CD4-positive, alpha-beta memory T cell (primary cell): Measurements from ENCODE around the gene CLTRN. TPM values are rescaled to one million over a fixed set of nuclear protein-coding genes. Genes with fewer than 3 reads are reported as not detected.

Source experiments
- CTCF ChIA-PET: fragments of 350-600 bp; sonication (Branson Sonifier 250); formaldehyde crosslinking; loops from one replicate; lab custom pipeline; 2021; ENCODE audit warnings: inconsistent platforms; ENCODE audit not compliant: partially characterized antibody; lab: Charles Lee
- POLR2A ChIA-PET: fragments of 350-600 bp; sonication (Branson Sonifier 250); formaldehyde crosslinking; loops from one replicate; lab custom pipeline; 2021; ENCODE audit not compliant: partially characterized antibody; lab: Charles Lee
- DNase-seq, 5 donors: peaks; one replicate each; pipeline versions ENCODE4 v3.0.0 to v3.0.0-alpha.2; 2020 to 2022; ENCODE audit warnings: mixed read lengths in 1 of 5
- H3K27ac ChIP-seq: one replicate; pipeline ENCODE4 v1.7.0; 2013; ENCODE audit warnings: low read depth, low read length
- H3K27me3 ChIP-seq: 2 replicates; pipeline ENCODE4 v1.7.0; 2013; ENCODE audit warnings: mild to moderate bottlenecking, low read length, moderate library complexity; ENCODE audit not compliant: insufficient read depth
- H3K36me3 ChIP-seq: 2 replicates; pipeline ENCODE4 v1.7.0; 2013; ENCODE audit warnings: mild to moderate bottlenecking, low read length, moderate library complexity; ENCODE audit not compliant: insufficient read depth
- H3K4me1 ChIP-seq: 2 replicates; pipeline ENCODE4 v1.7.0; 2013; ENCODE audit warnings: mild to moderate bottlenecking, low read length, moderate library complexity; ENCODE audit not compliant: insufficient read depth
- H3K4me3 ChIP-seq, 2 donors: one replicate each; pipeline ENCODE4 v1.7.0; 2013; ENCODE audit warnings: low read length in 2 of 2, mild to moderate bottlenecking in 1 of 2
- H3K9me3 ChIP-seq, 2 donors: one replicate each; pipeline ENCODE4 v1.7.0; 2013; ENCODE audit warnings: low read length in 2 of 2, control low read depth in 1 of 2; ENCODE audit not compliant: control insufficient read depth in 1 of 2
- H3K27ac Mint-ChIP-seq, 7 donors: one replicate each; pipeline ENCODE4 v1.8.0; 2020 to 2021; ENCODE audit warnings: mixed read lengths in 7 of 7, mild to moderate bottlenecking in 6 of 7, inconsistent platforms in 3 of 7, moderate library complexity in 3 of 7
- H3K27me3 Mint-ChIP-seq, 2 donors: one replicate each; pipeline ENCODE4 v1.8.0; 2020 to 2021; ENCODE audit warnings: mixed read lengths in 2 of 2
- H3K36me3 Mint-ChIP-seq, 2 donors: one replicate each; pipeline ENCODE4 v1.8.0; 2020 to 2021; ENCODE audit warnings: mixed read lengths in 2 of 2, inconsistent platforms in 1 of 2, mild to moderate bottlenecking in 1 of 2
- H3K4me1 Mint-ChIP-seq, 4 donors: one replicate each; pipeline ENCODE4 v1.8.0; 2020 to 2021; ENCODE audit warnings: mixed read lengths in 4 of 4, mild to moderate bottlenecking in 1 of 4
- H3K4me3 Mint-ChIP-seq, 8 donors: one replicate each; pipeline ENCODE4 v1.8.0; 2020 to 2021; ENCODE audit warnings: mixed read lengths in 8 of 8, mild to moderate bottlenecking in 7 of 8, moderate library complexity in 6 of 8, inconsistent platforms in 3 of 8
- H3K9me3 Mint-ChIP-seq, 8 donors: one replicate each; pipeline ENCODE4 v1.8.0; 2020 to 2021; ENCODE audit warnings: mixed read lengths in 8 of 8, mild to moderate bottlenecking in 5 of 8, inconsistent platforms in 3 of 8, moderate library complexity in 1 of 8
- intact Hi-C: fragments of 100-400 bp; cut with micrococcal nuclease; formaldehyde crosslinking; loops from one replicate; pipeline ENCODE4 v1.15.1; 2023
- polyA plus RNA-seq, 2 donors: library from polyadenylated mRNA; unstranded; fragments of 300-500 nt; fragmentation: Illumina TruSeq; gene quantifications; one replicate each; pipeline ENCODE4 v1.2.3, GENCODE V29; 2021
- total RNA-seq, 2 experiments: library from RNA; stranded (reverse); gene quantifications; one replicate each; pipeline ENCODE4 v1.2.3, GENCODE V29; 2021

CLTRN gene
- total and polyA plus RNA-seq, 4 experiments from 2014 or later: 0.33 to 0.97 TPM; not detected in 2

DNA sequence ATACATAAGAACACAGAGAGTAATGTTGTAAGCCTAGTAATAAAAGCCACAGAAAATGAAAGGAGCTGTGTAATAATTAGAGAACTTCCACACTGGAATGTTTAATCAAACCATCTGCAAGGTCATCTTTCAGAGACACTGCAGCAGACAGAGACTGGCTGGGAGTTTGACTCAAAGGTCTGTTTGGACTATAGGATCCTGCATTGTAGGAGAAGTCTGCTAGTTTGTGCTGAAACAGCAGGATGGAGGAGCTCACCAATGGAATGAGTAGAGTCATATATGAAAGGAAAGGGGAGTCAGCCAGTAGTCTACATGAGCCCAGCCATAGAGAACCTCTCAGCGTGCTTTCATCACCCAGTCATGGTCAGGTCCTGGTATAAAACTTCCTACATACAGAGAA lies 59.4 kb downstream of the CLTRN start:
- Histone ChIP-seq H3K36me3 (no peaks in the 10 kb centered on the region), H3K4me1 (no peaks in the 10 kb centered on the region), H3K27me3 (no peaks in the 10 kb centered on the region), H3K4me3 (no peak overlapping the region), H3K9me3 (no peaks in the 10 kb centered on the region), H3K27ac (no peak overlapping the region)
- ChIA-PET POLR2A (no interaction called here), CTCF (no interaction called here)
- no peak overlapping the region for H3K27ac Mint-ChIP-seq
- no peaks in the 10 kb centered on the region for H3K36me3 Mint-ChIP-seq
- H3K9me3 Mint-ChIP-seq: no peaks in the 10 kb centered on the region
- no peak overlapping the region for H3K4me3 Mint-ChIP-seq
- H3K4me1 Mint-ChIP-seq: no peaks in the 10 kb centered on the region
- DNase-seq: no peak
- intact Hi-C loops: no loop called here
- peaks cover 7 to 13% of the 10 kb centered on the region in 2 donors for H3K27me3 Mint-ChIP-seq

DNA sequence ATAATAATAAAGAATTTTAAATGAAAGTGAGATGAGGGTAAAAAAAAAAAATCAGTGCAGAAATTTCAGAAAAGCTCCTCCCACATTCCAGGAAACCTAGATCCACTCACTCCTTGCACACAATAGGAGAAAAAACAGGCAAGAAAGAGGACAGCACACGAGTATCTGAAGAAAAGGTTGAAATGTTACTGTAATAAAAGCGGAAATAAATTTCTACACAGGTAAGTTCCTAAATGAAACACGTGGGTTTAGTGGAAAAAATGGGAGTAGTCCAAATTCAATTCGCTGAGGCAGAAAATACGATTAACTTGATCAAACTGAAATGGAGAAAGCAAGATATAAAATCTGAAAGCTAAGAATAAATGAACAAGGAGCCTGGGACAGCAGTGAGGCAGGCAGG lies 61.8 kb downstream of the CLTRN start:
- H3K27ac ChIP-seq: no peak overlapping the region
- H3K4me1 ChIP-seq: no peaks in the 10 kb centered on the region
- Mint-ChIP-seq H3K27ac (no peak overlapping the region), H3K4me3 (no peak overlapping the region), H3K27me3 (peaks cover 3 to 10% of the 10 kb centered on the region in 2 donors), H3K36me3 (no peaks in the 10 kb centered on the region), H3K4me1 (no peaks in the 10 kb centered on the region), H3K9me3 (no peaks in the 10 kb centered on the region)
- H3K9me3 ChIP-seq: no peaks in the 10 kb centered on the region
- POLR2A ChIA-PET: no interaction called here
- no peak for DNase-seq
- no peaks in the 10 kb centered on the region for H3K27me3 ChIP-seq
- H3K4me3 ChIP-seq: no peak overlapping the region
- no peaks in the 10 kb centered on the region for H3K36me3 ChIP-seq
- intact Hi-C loops: no loop called here
- CTCF ChIA-PET: no interaction called here

DNA sequence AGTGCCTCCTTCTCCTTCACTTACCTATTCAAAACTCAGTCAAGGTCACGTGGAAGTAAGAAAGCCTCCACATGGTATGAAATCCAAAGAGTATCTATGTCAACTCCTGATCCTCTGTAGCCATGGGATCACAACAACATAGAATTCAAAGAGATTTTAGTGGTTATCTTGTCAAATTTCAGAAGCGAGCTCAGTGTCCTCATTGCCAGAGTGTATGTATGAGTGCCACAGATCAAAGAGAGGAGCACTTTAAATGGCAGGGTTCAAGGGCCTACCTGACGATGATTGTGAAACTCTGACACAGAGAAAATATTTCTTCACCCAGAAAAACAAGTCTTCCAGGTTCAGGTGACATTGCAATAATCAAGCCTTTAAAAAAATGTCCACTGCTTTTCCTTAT lies 62.7 kb downstream of the CLTRN start:
- no peaks in the 10 kb centered on the region for H3K9me3 ChIP-seq
- H3K36me3 ChIP-seq: no peaks in the 10 kb centered on the region
- H3K36me3 Mint-ChIP-seq: no peaks in the 10 kb centered on the region
- H3K4me1 ChIP-seq: no peaks in the 10 kb centered on the region
- no peak overlapping the region for H3K4me3 Mint-ChIP-seq
- H3K4me3 ChIP-seq: no peak overlapping the region
- no peaks in the 10 kb centered on the region for H3K9me3 Mint-ChIP-seq
- intact Hi-C loops: no loop called here
- ChIA-PET POLR2A (no interaction called here), CTCF (no interaction called here)
- H3K27me3 Mint-ChIP-seq: peaks cover 3 to 8% of the 10 kb centered on the region in 2 donors
- no peaks in the 10 kb centered on the region for H3K27me3 ChIP-seq
- H3K27ac ChIP-seq: no peak overlapping the region
- DNase-seq: no peak
- no peak overlapping the region for H3K27ac Mint-ChIP-seq
- no peaks in the 10 kb centered on the region for H3K4me1 Mint-ChIP-seq

DNA sequence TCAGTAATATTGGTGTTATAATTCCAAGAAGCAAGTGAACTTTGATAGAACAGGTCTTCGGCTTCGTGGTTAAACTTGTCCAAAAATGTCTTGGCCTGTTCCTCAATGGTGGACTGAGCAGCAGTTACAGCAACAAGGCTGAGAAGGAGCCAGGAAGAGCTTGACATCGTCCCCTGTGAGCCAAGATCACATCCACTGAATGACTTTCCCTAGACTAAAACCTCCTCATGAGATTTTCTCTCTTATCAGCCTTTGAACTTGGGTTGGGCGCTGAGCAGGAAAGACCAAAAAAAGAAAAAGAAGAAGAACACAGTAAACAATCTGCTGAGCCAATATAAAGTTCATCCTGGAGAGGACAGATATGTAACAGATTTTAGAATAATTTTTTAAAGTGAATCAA lies 63.9 kb downstream of the CLTRN start, which contains the start of gene ACE2:
TSS of gene ACE2 (minus strand) at position 216 of the 400 bp plus-strand sequence. CDS start at position 167, 49 bp downstream.
- Mint-ChIP-seq H3K27me3 (peaks cover 3 to 8% of the 10 kb centered on the region in 2 donors), H3K4me3 (no peak within 1 kb of the TSS), H3K36me3 (no peaks in the 10 kb centered on the region), H3K9me3 (no peaks in the 10 kb centered on the region), H3K4me1 (no peaks in the 10 kb centered on the region), H3K27ac (no peak within 1 kb of the TSS)
- H3K27ac ChIP-seq: no peak within 1 kb of the TSS
- intact Hi-C loops: no loop called here
- DNase-seq: no peak
- H3K36me3 ChIP-seq: no peaks in the 10 kb centered on the region
- H3K9me3 ChIP-seq: no peaks in the 10 kb centered on the region
- H3K4me3 ChIP-seq: no peak within 1 kb of the TSS
- no peaks in the 10 kb centered on the region for H3K27me3 ChIP-seq
- CTCF ChIA-PET: no interaction called here
- POLR2A ChIA-PET: no interaction called here
- no peaks in the 10 kb centered on the region for H3K4me1 ChIP-seq

DNA sequence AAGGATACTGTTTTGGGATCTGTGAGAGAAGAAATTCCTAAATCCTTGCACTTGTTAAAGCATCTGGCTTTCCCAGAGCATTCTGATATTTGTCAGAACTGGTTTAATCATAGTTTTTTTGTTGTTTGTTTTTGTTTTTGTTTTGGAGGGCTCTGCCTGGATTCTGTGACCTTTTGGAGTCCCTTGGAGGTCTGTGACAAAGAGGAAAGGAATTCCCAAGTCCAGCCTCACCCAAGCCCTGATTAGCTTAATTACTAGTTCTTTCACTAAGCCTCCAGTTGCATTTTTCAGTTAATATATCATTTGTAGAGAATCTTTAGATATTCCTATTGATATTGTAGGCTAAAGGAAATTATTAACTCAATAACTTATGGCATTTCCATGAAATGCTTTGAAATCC lies 64.6 kb downstream of the CLTRN start:
- H3K27ac Mint-ChIP-seq: no peak overlapping the region
- Histone ChIP-seq H3K4me3 (no peak overlapping the region), H3K27me3 (no peaks in the 10 kb centered on the region), H3K9me3 (no peaks in the 10 kb centered on the region), H3K27ac (no peak overlapping the region), H3K4me1 (no peaks in the 10 kb centered on the region), H3K36me3 (no peaks in the 10 kb centered on the region)
- intact Hi-C loops: no loop called here
- peaks cover 3 to 8% of the 10 kb centered on the region in 2 donors for H3K27me3 Mint-ChIP-seq
- CTCF ChIA-PET: no interaction called here
- no peaks in the 10 kb centered on the region for H3K4me1 Mint-ChIP-seq
- H3K9me3 Mint-ChIP-seq: no peaks in the 10 kb centered on the region
- no peak overlapping the region for H3K4me3 Mint-ChIP-seq
- POLR2A ChIA-PET: no interaction called here
- no peaks in the 10 kb centered on the region for H3K36me3 Mint-ChIP-seq
- DNase-seq: no peak

DNA sequence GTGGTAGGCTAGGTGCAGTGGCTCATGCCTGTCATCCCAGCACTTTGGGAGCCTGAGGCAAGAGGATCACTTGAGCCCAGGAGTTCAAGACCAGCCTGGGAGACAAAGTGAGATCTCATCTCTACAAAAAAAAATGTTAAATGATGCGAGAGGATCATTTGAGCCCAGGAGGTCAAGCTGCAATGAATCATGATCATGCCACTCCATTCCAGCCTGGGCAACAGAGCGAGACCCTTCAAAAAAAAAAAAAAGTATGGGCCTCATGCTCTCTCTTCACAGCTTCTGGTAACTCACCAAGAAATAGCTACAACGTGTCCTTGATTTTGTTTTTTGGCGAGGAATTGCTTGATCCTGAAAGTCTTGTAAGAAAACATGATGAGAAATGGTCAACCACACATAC lies 65.1 kb downstream of the CLTRN start:
- Histone ChIP-seq H3K9me3 (no peaks in the 10 kb centered on the region), H3K4me3 (no peak overlapping the region), H3K27ac (no peak overlapping the region), H3K27me3 (no peaks in the 10 kb centered on the region), H3K36me3 (no peaks in the 10 kb centered on the region), H3K4me1 (no peaks in the 10 kb centered on the region)
- intact Hi-C loops: no loop called here
- no peaks in the 10 kb centered on the region for H3K4me1 Mint-ChIP-seq
- peaks cover 3 to 8% of the 10 kb centered on the region in 2 donors for H3K27me3 Mint-ChIP-seq
- no peak overlapping the region for H3K27ac Mint-ChIP-seq
- POLR2A ChIA-PET: no interaction called here
- no peaks in the 10 kb centered on the region for H3K9me3 Mint-ChIP-seq
- DNase-seq: no peak
- H3K36me3 Mint-ChIP-seq: no peaks in the 10 kb centered on the region
- CTCF ChIA-PET: no interaction called here
- H3K4me3 Mint-ChIP-seq: no peak overlapping the region

DNA sequence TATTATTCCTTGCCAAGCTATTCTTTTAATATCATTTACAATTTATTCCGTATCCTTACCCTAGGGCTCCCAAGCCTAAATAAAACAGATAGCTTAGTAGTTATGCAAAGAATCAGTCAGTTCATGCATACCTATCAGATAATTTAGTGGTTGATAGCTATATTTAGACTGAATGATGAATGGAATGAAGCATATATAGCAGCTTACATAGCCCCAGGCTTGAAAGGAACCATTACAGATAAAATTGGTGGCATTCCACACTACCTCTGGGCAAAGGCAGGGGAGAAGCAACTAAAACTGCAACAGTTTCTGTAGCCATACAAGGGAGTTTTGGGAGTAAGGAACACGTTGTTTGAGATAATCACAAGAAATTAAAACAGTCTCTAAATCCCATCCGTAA lies 66.6 kb downstream of the CLTRN start:
- Histone ChIP-seq H3K4me1 (no peaks in the 10 kb centered on the region), H3K36me3 (no peaks in the 10 kb centered on the region), H3K4me3 (no peak overlapping the region), H3K27ac (no peak overlapping the region), H3K9me3 (no peaks in the 10 kb centered on the region), H3K27me3 (no peaks in the 10 kb centered on the region)
- Mint-ChIP-seq H3K4me1 (no peaks in the 10 kb centered on the region), H3K4me3 (no peak overlapping the region), H3K36me3 (no peaks in the 10 kb centered on the region), H3K27ac (no peak overlapping the region), H3K27me3 (peaks cover 5 to 10% of the 10 kb centered on the region in 2 donors), H3K9me3 (no peaks in the 10 kb centered on the region)
- ChIA-PET CTCF (no interaction called here), POLR2A (no interaction called here)
- DNase-seq: no peak
- intact Hi-C loops: no loop called here

DNA sequence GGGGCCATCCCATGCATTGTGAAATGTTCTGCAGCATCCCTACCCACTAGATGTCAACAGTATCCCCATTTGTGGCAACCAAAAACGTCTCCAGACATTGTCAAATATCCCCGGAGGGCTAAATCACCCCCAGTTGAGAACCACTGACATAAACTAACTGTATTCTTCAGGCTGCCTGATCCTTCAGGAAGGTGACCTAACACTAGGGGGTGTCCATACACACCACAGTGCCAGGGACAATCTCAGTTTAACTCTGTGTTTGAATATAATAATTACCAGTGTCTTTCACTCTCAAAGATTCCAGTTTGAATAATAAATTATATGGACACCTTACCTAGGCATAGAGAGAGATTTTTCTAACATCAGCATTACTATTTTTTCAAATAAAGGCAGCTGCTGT lies 70.2 kb downstream of the CLTRN start:
- H3K4me3 ChIP-seq: no peak overlapping the region
- H3K9me3 Mint-ChIP-seq: no peaks in the 10 kb centered on the region
- H3K4me1 ChIP-seq: no peaks in the 10 kb centered on the region
- H3K27ac Mint-ChIP-seq: no peak overlapping the region
- no peaks in the 10 kb centered on the region for H3K9me3 ChIP-seq
- ChIA-PET CTCF (no interaction called here), POLR2A (no interaction called here)
- H3K27ac ChIP-seq: no peak overlapping the region
- H3K4me1 Mint-ChIP-seq: no peaks in the 10 kb centered on the region
- H3K36me3 ChIP-seq: no peaks in the 10 kb centered on the region
- no peak for DNase-seq
- H3K27me3 Mint-ChIP-seq: peaks cover 4 to 8% of the 10 kb centered on the region in 2 donors
- no peaks in the 10 kb centered on the region for H3K36me3 Mint-ChIP-seq
- H3K4me3 Mint-ChIP-seq: no peak overlapping the region
- no peaks in the 10 kb centered on the region for H3K27me3 ChIP-seq
- intact Hi-C loops: no loop called here
